CD4-positive, alpha-beta T cell treated with Interleukin-15 for 1 hour (primary cell): Measurements from ENCODE around the gene SEC11A.

Source experiments
- DNase-seq: peaks from one replicate; pipeline ENCODE4 v3.0.0-alpha.2; 2020

The SEC11A gene

GRCh38 chr15:84634228-84634837, 81.6 kb downstream of the SEC11A start:
- no peak for DNase-seq

- DNase-seq = peak; percentile 64
Observed at GRCh38 chr15:84633311-84634227, 82.4 kb downstream of the SEC11A start.

GRCh38 chr15:84631706-84632272, 84.2 kb downstream of the SEC11A start:
- DNase-seq = no peak

DNA sequence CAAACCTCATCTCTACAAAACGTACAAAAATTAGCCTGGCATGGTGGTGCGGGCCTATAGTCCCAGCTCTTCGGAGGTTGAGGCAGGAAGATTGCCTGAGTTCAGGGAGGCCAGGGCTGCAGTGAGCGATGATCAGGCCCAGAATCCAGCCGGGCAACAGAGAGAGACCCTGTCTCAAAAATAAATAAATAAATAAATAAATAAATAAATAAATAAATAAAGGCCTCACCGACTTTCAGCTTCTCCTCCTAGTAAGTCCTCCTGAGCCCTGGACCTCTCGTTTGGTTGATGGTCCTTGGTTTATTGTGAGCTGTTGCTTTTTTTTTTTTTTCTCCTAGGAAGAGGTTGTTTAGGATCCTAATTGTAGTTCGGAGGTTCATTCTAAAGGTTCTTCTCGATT, 86.9 kb downstream of the SEC11A start:
- DNase-seq = no peak

GRCh38 chr15:84625123-84625522, 90.8 kb downstream of the SEC11A start:
- DNase-seq = no peak

GRCh38 chr15:84624359-84624758, 91.6 kb downstream of the SEC11A start:
- DNase-seq = no peak

DNA sequence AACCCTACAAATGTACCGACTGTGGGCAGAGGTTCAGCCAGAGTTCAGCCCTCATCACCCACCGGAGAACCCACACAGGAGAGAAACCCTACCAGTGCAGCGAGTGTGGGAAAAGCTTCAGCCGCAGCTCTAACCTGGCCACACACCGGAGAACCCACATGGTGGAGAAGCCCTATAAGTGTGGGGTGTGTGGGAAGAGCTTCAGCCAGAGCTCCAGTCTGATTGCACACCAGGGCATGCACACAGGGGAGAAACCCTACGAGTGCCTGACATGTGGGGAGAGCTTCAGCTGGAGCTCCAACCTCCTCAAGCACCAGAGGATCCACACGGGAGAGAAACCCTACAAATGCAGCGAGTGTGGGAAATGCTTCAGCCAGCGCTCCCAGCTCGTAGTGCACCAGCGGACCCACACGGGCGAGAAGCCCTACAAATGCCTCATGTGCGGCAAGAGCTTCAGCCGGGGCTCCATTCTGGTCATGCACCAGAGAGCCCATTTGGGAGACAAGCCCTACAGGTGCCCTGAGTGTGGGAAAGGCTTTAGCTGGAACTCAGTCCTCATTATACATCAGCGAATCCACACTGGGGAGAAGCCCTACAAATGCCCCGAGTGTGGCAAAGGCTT, 94.5 kb downstream of the SEC11A start:
- DNase-seq = no peak

- DNase-seq = no peak
Observed at GRCh38 chr15:84620626-84621025, 95.3 kb downstream of the SEC11A start.
